Heart right ventricle (tissue), 16 donors: ENCODE measurements around the gene KLHL25. TPM values are rescaled to one million over a fixed set of nuclear protein-coding genes. Genes with fewer than 3 reads are reported as not detected.
A peak's percentile ranks its signal among the peaks of the same experiment; 100 is the strongest.

ENCODE experiments used
- ATAC-seq, 8 donors: fragments of 200-7000 bp; cut with Tn5 transposase; one replicate each; pipeline ENCODE4 v1.9.1; 2020; ENCODE audit warnings: mild to moderate bottlenecking in 8 of 8, moderate library complexity in 8 of 8, moderate number of reproducible peaks in 1 of 8
- DNase-seq, 2 donors: peaks; one replicate each; pipeline ENCODE4 v3.0.0-alpha.2; 2020
- H3K27ac ChIP-seq, 10 donors: fragments of 200-600 bp; sonication (generic) in 2 of 10; one replicate each; pipeline versions ENCODE4 v1.5.0 to v1.8.0; 2020 to 2022; ENCODE audit warnings: mild to moderate bottlenecking in 3 of 10
- H3K27me3 ChIP-seq, 7 donors: fragments of 200-600 bp; one replicate each; pipeline ENCODE4 v1.8.0; 2021 to 2022; ENCODE audit warnings: mild to moderate bottlenecking in 2 of 7
- H3K36me3 ChIP-seq, 9 donors: fragments of 200-600 bp; sonication (generic) in 1 of 9; one replicate each; pipeline versions ENCODE4 v1.5.0 to v1.8.0; 2020 to 2022; ENCODE audit warnings: mild to moderate bottlenecking in 2 of 9
- H3K4me1 ChIP-seq, 9 donors: fragments of 200-600 bp; sonication (generic) in 1 of 9; one replicate each; pipeline versions ENCODE4 v1.5.0 to v1.8.0; 2020 to 2022; ENCODE audit warnings: mild to moderate bottlenecking in 4 of 9
- H3K4me3 ChIP-seq, 10 donors: fragments of 200-600 bp; sonication (generic) in 2 of 10; one replicate each; pipeline versions ENCODE4 v1.5.0 to v1.8.0; 2020 to 2022; ENCODE audit warnings: mild to moderate bottlenecking in 7 of 10, moderate library complexity in 2 of 10
- H3K9me3 ChIP-seq, 11 donors: fragments of 200-600 bp in 10 of 11; sonication (generic) in 2 of 11; one replicate each; pipeline versions ENCODE4 v1.5.0 to v1.8.0; 2013 to 2022; ENCODE audit warnings: mild to moderate bottlenecking in 2 of 11, control low read depth in 1 of 11, moderate library complexity in 1 of 11
- WGBS, 2 donors: extraction: QIAGEN DNeasy Blood & Tissue Kit; methylation state at CpG; one replicate each; pipeline ENCODE4 v1.1.7; 2013; ENCODE audit warnings: inconsistent platforms in 1 of 2; 5-methylcytosine and 5-hydroxymethylcytosine counted together
- intact Hi-C, 10 donors: fragments of 100-400 bp; cut with DNase I; formaldehyde crosslinking; loops; one replicate each; pipeline versions ENCODE4 v1.11.1 to v1.14.2; 2022
- polyA plus RNA-seq, 2 donors: library from polyadenylated mRNA; stranded (reverse); fragments of 200-250 nt; gene quantifications; one replicate each; pipeline ENCODE4 v1.2.3, GENCODE V29; 2013
- total RNA-seq, 10 donors: library from RNA; stranded (reverse); fragmentation: NEBNext Ultra II Directional in 3 of 10; extraction: Animal tissue kit (Norgen Biotek cat#: 25700) in 3 of 10; gene quantifications; one replicate each; pipeline versions ENCODE4 v1.2.1 to v1.2.4, GENCODE V29; 2021 to 2023
- TF ChIP-seq, protein P1 (sequence below), 9 donors: fragments of 200-600 bp; sonication (generic) in 2 of 9; IDR thresholded peaks; one replicate each; pipeline versions ENCODE4 v1.5.0 to v1.8.0; 2021 to 2022; ENCODE audit warnings: antibody characterized with exemption in 9 of 9, mild to moderate bottlenecking in 5 of 9, moderate library complexity in 1 of 9
- donor health status: Arrhythmogenic right ventricular cardiomyopathy.
- donor health status: ischemic (EF 13 %, LVEDD 7.1; RV severe dilation, severe dysfunction).
- donor health status: healthy with polysubstance abuse.
- donor health status: DM: no; HTN: yes; CAD: no.
- donor health status: DM: no; HTN: no; CAD: no.
- donor health status: ischemic (EF 25% LVEDD 6.9; RV normal size, moderate dysfunction).
- donor health status: ischemic (EF 25% LVEDD 5.7; RV mildly dilated, moderate dysfunction).
- donor health status: healthy.
- donor health status: DM: yes; HTN: yes; CAD: no.
- donor health status: Ischemic cardiomyopathy.
- donor health status: ischemic (EF 35%, LVEDD 5.7; RV mildly dilated, moderate dysfunction).
- donor health status: nonischemic (EF 11% LVEDD 7.7; RV severe dilation, severe dysfunction).
- donor health status: DM: yes; HTN: yes; CAD: no.
- donor health status: PGD.
- donor health status: ischemic (EF 29% LVEDD 5.4; RV normal size, mild dysfunction).
- donor health status: nonischemic (EF 23%, LVEDD 6.1; RV moderate dilation, normal function).

The KLHL25 gene
- total and polyA plus RNA-seq, 12 donors: 1.9 to 9.2 (median 3.2) TPM

DNA sequence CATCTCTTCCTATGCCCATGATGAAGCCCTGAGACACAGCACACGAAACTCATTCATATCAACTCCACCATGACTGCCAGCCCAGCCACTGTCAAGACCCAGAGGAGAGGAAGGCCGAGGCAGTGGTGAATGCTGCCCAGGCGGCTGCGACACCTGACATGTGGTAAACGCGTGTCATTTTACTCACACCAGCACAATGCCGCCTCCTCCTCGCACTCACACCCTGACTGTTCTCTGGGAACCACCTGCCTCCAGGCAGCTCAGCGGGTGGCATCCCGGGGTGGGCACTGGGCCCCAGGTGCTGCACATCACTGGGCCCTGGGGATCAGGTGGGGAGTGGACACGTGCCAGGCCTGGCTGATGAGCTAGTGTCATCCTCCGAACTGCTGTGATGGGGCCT lies 21.5 kb downstream of the KLHL25 start:
- WGBS, 2 donors: 88 to 95% methylated on average over 12 of the region's 12 CpGs
- peaks cover 9 to 48% (median 32%) of the 10 kb centered on the region in 9 donors for H3K4me1 ChIP-seq
- H3K36me3 ChIP-seq: peaks cover 0 to 6% (median 0%) of the 10 kb centered on the region in 9 donors
- TF ChIP-seq, protein P1, sequence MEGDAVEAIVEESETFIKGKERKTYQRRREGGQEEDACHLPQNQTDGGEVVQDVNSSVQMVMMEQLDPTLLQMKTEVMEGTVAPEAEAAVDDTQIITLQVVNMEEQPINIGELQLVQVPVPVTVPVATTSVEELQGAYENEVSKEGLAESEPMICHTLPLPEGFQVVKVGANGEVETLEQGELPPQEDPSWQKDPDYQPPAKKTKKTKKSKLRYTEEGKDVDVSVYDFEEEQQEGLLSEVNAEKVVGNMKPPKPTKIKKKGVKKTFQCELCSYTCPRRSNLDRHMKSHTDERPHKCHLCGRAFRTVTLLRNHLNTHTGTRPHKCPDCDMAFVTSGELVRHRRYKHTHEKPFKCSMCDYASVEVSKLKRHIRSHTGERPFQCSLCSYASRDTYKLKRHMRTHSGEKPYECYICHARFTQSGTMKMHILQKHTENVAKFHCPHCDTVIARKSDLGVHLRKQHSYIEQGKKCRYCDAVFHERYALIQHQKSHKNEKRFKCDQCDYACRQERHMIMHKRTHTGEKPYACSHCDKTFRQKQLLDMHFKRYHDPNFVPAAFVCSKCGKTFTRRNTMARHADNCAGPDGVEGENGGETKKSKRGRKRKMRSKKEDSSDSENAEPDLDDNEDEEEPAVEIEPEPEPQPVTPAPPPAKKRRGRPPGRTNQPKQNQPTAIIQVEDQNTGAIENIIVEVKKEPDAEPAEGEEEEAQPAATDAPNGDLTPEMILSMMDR (IDR thresholded peaks at IDR 0.05): no peak
- intact Hi-C loops: no loop called here
- no peak overlapping the region for H3K4me3 ChIP-seq
- peak overlapping the region in 1 of 10 donors; percentile 58 for H3K27ac ChIP-seq
- no peaks in the 10 kb centered on the region for H3K9me3 ChIP-seq
- no peaks in the 10 kb centered on the region for H3K27me3 ChIP-seq
- DNase-seq (no peak), ATAC-seq (no peak)

DNA sequence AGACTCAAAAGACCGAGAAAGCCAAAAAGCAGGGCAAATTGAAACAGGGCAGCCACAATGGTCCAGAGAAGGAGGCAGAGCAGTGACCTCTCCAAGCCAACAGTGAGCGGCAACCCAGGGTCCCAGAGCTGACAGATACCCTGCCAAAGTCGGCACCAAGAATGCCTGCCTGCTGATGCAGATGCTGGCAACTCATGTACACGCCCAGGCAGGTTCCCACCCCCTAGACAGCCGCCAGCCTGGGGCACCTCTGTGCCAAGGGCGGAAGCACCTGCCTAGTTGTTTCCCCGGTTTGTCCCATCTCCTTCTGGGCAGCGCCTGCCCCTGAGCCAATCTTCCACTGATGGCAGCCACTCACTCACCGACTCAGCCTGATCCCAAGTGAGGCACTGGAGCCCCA lies 22.1 kb downstream of the KLHL25 start:
- peak in 7 of 8 donors; percentile 44 to 89 (median 77) for ATAC-seq
- TF ChIP-seq, protein P1 (IDR thresholded peaks at IDR 0.05): no peak
- Histone ChIP-seq H3K27me3 (no peaks in the 10 kb centered on the region), H3K4me1 (peaks cover 9 to 42% (median 31%) of the 10 kb centered on the region in 9 donors), H3K9me3 (no peaks in the 10 kb centered on the region), H3K27ac (peak overlapping the region in 8 of 10 donors; percentile 36 to 67 (median 54)), H3K4me3 (no peak overlapping the region), H3K36me3 (peaks cover 0 to 9% (median 0%) of the 10 kb centered on the region in 9 donors)
- DNase-seq: peak in 1 of 2 donors; percentile 61
- intact Hi-C loops: no loop called here
- 53 to 73% methylated on average over 9 of the region's 9 CpGs for WGBS, 2 donors

DNA sequence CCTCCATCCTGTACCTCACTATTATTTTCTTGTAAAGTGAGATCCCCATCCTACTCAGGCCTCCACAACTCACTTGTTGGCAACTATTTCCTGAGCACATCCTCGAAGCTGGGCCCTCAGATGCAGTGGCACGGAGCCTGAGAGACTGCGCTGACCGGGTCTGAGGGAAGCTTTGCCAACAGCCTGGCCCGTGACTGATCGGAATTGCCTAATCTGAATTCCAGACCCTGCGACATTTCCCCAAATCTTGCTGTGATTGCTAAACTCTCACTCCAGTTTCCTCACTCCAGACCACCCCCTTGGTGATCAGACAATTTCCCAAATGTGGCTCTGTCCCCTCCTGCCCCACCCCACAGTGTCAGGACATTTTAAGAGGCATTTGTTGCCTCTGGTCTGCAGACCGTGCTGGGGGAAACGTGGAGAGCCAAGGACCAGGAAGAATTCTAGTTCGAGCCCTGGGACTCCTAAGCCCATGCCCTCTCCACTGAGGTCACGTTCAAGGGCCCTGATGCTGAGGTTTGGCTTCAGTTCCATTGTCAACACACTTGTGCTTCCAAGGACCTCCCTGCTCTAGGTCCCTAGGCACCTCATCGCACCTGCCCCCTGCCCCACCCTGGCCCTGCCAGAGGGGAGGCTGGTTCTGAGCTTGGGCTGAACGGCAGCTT lies 22.8 kb downstream of the KLHL25 start:
- Histone ChIP-seq H3K27me3 (no peaks in the 10 kb centered on the region), H3K4me3 (no peak overlapping the region), H3K27ac (peak overlapping the region in 9 of 10 donors; percentile 36 to 67 (median 50)), H3K4me1 (peaks cover 9 to 35% (median 24%) of the 10 kb centered on the region in 9 donors), H3K9me3 (no peaks in the 10 kb centered on the region), H3K36me3 (peaks cover 0 to 9% (median 0%) of the 10 kb centered on the region in 9 donors)
- intact Hi-C loops: no loop called here
- 35 to 38% methylated on average over 13 of the region's 13 CpGs for WGBS, 2 donors
- peak in 1 of 2 donors; percentile 52 for DNase-seq
- ATAC-seq: peak; percentile 10 to 70 (median 34)
- TF ChIP-seq, protein P1 (IDR thresholded peaks at IDR 0.05): no peak

DNA sequence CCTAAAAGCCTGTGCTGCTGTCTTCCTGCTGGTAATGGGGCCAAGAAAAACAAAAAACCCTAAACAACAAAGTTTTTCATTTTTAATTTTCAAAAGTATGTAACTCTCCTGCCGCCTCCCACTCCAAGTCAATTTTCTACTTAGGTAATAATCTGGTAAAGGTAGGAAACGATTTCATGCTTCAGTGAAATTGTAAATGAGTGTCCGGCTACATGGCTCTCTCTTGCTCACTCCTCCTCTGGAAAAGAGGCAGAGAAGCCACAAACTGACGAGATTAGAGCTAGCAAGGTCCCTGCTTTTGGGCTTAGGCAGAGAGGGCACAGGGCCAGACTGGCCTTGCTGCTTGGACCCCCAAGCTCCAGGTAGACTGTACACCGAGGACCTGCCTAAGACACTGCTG lies 23.5 kb downstream of the KLHL25 start:
- ATAC-seq: peak in 2 of 8 donors; percentile 3 to 12
- TF ChIP-seq, protein P1 (IDR thresholded peaks at IDR 0.05): no peak
- no peaks in the 10 kb centered on the region for H3K9me3 ChIP-seq
- H3K4me3 ChIP-seq: no peak overlapping the region
- WGBS, 2 donors: 71 to 75% methylated on average over 5 of the region's 5 CpGs
- H3K27ac ChIP-seq: peak overlapping the region in 9 of 10 donors; percentile 36 to 67 (median 49)
- H3K4me1 ChIP-seq: peaks cover 9 to 32% (median 22%) of the 10 kb centered on the region in 9 donors
- no peak for DNase-seq
- H3K36me3 ChIP-seq: peaks cover 0 to 9% (median 0%) of the 10 kb centered on the region in 9 donors
- intact Hi-C loops: no loop called here
- no peaks in the 10 kb centered on the region for H3K27me3 ChIP-seq
